ENCODE results near the gene SNX10. TPM values are rescaled to one million over a fixed set of nuclear protein-coding genes. Genes with fewer than 3 reads are reported as not detected.

Gene SNX10
- total and polyA plus RNA-seq, 8 donors: 7.4 to 75.6 (median 10.3) TPM

- Histone ChIP-seq H3K4me1 (peaks cover 10 to 28% of the 10 kb centered on the region in 2 donors), H3K27me3 (peaks cover 0 to 33% of the 10 kb centered on the region in 2 donors), H3K27ac (peak overlapping the region in 1 of 2 donors; percentile 86), H3K4me3 (peak overlapping the region in 1 of 2 donors; percentile 68), H3K36me3 (no peaks in the 10 kb centered on the region), H3K9me3 (no peaks in the 10 kb centered on the region)
- intact Hi-C loops (cut with DNase I): no loop called here
- TF ChIP-seq, protein P1, sequence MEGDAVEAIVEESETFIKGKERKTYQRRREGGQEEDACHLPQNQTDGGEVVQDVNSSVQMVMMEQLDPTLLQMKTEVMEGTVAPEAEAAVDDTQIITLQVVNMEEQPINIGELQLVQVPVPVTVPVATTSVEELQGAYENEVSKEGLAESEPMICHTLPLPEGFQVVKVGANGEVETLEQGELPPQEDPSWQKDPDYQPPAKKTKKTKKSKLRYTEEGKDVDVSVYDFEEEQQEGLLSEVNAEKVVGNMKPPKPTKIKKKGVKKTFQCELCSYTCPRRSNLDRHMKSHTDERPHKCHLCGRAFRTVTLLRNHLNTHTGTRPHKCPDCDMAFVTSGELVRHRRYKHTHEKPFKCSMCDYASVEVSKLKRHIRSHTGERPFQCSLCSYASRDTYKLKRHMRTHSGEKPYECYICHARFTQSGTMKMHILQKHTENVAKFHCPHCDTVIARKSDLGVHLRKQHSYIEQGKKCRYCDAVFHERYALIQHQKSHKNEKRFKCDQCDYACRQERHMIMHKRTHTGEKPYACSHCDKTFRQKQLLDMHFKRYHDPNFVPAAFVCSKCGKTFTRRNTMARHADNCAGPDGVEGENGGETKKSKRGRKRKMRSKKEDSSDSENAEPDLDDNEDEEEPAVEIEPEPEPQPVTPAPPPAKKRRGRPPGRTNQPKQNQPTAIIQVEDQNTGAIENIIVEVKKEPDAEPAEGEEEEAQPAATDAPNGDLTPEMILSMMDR (IDR thresholded peaks at IDR 0.05): no peak
- no peak for DNase-seq
- ATAC-seq: no peak
Measured at GRCh38 chr7:26399736-26400135, 108.1 kb downstream of the SNX10 start.

- TF ChIP-seq, protein P1 (IDR thresholded peaks at IDR 0.05): no peak
- Histone ChIP-seq H3K27me3 (peaks cover 0 to 7% of the 10 kb centered on the region in 2 donors), H3K4me3 (no peak overlapping the region), H3K36me3 (no peaks in the 10 kb centered on the region), H3K27ac (no peak overlapping the region), H3K9me3 (no peaks in the 10 kb centered on the region), H3K4me1 (peaks cover 7 to 12% of the 10 kb centered on the region in 2 donors)
- intact Hi-C loops (cut with DNase I): no loop called here
- DNase-seq (no peak), ATAC-seq (no peak)
Measured at GRCh38 chr7:26403640-26404039, 112.0 kb downstream of the SNX10 start.

- Histone ChIP-seq H3K4me3 (no peak overlapping the region), H3K36me3 (no peaks in the 10 kb centered on the region), H3K9me3 (no peaks in the 10 kb centered on the region), H3K27ac (no peak overlapping the region), H3K4me1 (peaks cover 2 to 5% of the 10 kb centered on the region in 2 donors), H3K27me3 (no peaks in the 10 kb centered on the region)
- TF ChIP-seq, protein P1 (IDR thresholded peaks at IDR 0.05): no peak
- DNase-seq: no peak
- intact Hi-C loops (cut with DNase I): no loop called here
- no peak for ATAC-seq
Measured at GRCh38 chr7:26404189-26404996, 112.7 kb downstream of the SNX10 start.

DNA sequence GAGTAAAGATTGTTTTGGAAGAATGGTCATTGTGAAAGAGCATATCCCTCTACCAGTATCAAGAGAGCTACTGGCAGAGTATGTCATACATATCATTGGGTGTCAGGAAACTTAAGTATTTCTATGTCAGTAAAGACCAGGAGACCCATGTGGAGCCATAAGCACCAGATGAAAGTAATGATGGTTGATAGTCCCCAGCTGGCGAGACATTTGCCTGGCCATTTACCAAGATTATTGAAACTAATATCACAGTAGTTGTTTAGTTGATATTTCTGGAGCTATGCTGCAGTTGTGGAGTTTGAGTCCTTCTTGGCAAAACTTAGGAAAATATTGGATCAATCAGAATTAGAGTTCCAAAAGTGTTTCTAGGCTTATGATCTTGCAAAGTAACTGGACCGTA, 114.8 kb downstream of the SNX10 start:
- TF ChIP-seq, protein P1 (IDR thresholded peaks at IDR 0.05): no peak
- no peak for ATAC-seq
- intact Hi-C loops (cut with DNase I): no loop called here
- Histone ChIP-seq H3K4me1 (no peaks in the 10 kb centered on the region), H3K27ac (no peak overlapping the region), H3K27me3 (no peaks in the 10 kb centered on the region), H3K36me3 (no peaks in the 10 kb centered on the region), H3K9me3 (no peaks in the 10 kb centered on the region), H3K4me3 (no peak overlapping the region)
- peak in 1 of 4 donors; percentile 45 for DNase-seq

DNA sequence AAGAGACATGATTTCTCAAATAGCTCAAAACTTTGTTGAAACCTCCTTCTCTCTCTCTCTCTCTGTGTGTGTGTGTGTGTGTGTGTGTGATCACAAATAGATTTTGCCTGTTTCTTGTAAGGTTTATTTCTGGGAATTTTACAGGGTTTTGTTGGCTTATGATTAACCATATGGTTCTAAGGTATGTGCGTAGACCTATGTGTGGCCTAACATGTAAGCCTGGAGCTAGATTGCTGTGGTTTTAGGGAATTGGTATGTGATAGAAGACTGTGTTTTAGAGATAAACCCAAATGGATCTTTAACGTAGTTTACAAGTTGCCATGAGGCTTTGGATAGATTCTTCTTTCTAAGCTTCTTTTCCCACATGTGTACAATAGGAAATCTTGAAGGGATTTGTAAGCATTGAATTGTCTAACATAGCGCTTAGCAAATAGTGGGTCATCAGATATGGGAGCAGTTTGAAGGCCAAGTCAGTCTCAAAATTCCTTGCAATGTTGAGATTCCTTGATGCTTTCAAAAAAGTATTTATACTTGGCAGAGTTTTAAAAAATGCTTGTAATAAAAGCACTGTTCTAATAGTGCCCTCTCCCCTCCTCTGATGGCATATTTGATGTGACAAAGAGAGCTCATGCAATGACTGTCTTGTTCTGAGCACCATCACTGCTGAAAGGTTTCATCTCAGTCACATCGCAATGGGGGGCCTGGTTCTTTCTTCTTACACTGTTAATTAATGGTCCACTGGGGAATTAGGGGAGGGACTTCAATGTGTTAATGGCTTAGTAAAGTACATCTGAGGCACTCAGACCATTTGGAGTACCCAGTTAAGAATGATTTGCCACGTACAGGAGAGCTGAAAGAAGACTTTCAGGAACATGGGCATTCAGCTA, 118.2 kb downstream of the SNX10 start:
- TF ChIP-seq, protein P1 (IDR thresholded peaks at IDR 0.05): no peak
- no peak overlapping the region for H3K4me3 ChIP-seq
- ATAC-seq (no peak), DNase-seq (peak in 2 of 4 donors; percentile 35 to 36)
- H3K36me3 ChIP-seq: no peaks in the 10 kb centered on the region
- H3K27ac ChIP-seq: no peak overlapping the region
- H3K4me1 ChIP-seq: peaks cover 0 to 7% of the 10 kb centered on the region in 2 donors
- no peaks in the 10 kb centered on the region for H3K27me3 ChIP-seq
- no peaks in the 10 kb centered on the region for H3K9me3 ChIP-seq
- intact Hi-C loops (cut with DNase I): no loop called here
